Natural killer cell (primary cell): Measurements from ENCODE around the gene CHST3. TPM values are rescaled to one million over a fixed set of nuclear protein-coding genes. Genes with fewer than 3 reads are reported as not detected.

ENCODE experiments used
- ATAC-seq, 3 donors: fragments of 150-1000 bp in 2 of 3; fragments of 200-7000 bp in 1 of 3; cut with Tn5 transposase; 1 replicate in 1 of 3; 2 replicates in 2 of 3; pipeline ENCODE4 v1.10.0; 2021; ENCODE audit warnings: mild to moderate bottlenecking in 2 of 3, moderate library complexity in 2 of 3
- DNase-seq, 2 donors: peaks; one replicate each; pipeline versions ENCODE4 v3.0.0 to v3.0.0-alpha.2; 2013 to 2021; ENCODE audit warnings: mixed read lengths in 1 of 2
- H3K27ac ChIP-seq: one replicate; pipeline ENCODE4 v1.5.1; 2013; ENCODE audit warnings: mild to moderate bottlenecking, low read length
- H3K27me3 ChIP-seq: one replicate; pipeline ENCODE4 v1.6.1; 2013; ENCODE audit warnings: low read length; ENCODE audit not compliant: control insufficient read depth, insufficient read depth
- H3K36me3 ChIP-seq: one replicate; pipeline ENCODE4 v1.6.1; 2013; ENCODE audit warnings: low read length; ENCODE audit not compliant: control insufficient read depth, insufficient read depth
- H3K4me1 ChIP-seq: one replicate; pipeline ENCODE4 v1.6.1; 2013; ENCODE audit warnings: low read length; ENCODE audit not compliant: control insufficient read depth, insufficient read depth
- H3K4me3 ChIP-seq: one replicate; pipeline ENCODE4 v1.5.1; 2013; ENCODE audit warnings: low read length
- H3K9me3 ChIP-seq: one replicate; pipeline ENCODE4 v1.6.1; 2013; ENCODE audit warnings: low read length; ENCODE audit not compliant: control insufficient read depth, insufficient read depth
- H3K27ac Mint-ChIP-seq, 2 donors: one replicate each; pipeline ENCODE4 v1.8.0; 2022; ENCODE audit warnings: mild to moderate bottlenecking in 2 of 2, mixed read lengths in 2 of 2, moderate library complexity in 1 of 2
- H3K27me3 Mint-ChIP-seq, 2 donors: one replicate each; pipeline ENCODE4 v1.8.0; 2022; ENCODE audit warnings: low read depth in 2 of 2, mixed read lengths in 2 of 2
- H3K36me3 Mint-ChIP-seq: one replicate; pipeline ENCODE4 v1.8.0; 2022; ENCODE audit warnings: mixed read lengths
- H3K4me1 Mint-ChIP-seq, 2 donors: one replicate each; pipeline ENCODE4 v1.8.0; 2022; ENCODE audit warnings: mixed read lengths in 2 of 2
- H3K4me3 Mint-ChIP-seq: one replicate; pipeline ENCODE4 v1.8.0; 2022; ENCODE audit warnings: mild to moderate bottlenecking, moderate library complexity, mixed read lengths
- H3K9me3 Mint-ChIP-seq, 2 donors: one replicate each; pipeline ENCODE4 v1.8.0; 2022; ENCODE audit warnings: mixed read lengths in 2 of 2
- CTCF ChIP-seq: fragments of 200-600 bp; IDR thresholded peaks from one replicate; pipeline ENCODE4 v1.8.0; 2022; ENCODE audit warnings: antibody characterized with exemption
- WGBS: methylation state at CpG from one replicate; pipeline ENCODE4 v1.1.7; 2013; ENCODE audit warnings: missing lambda C conversion rate; ENCODE audit not compliant: insufficient coverage; 5-methylcytosine and 5-hydroxymethylcytosine counted together
- intact Hi-C: fragments of 100-400 bp; cut with micrococcal nuclease; formaldehyde crosslinking; loops from one replicate; pipeline ENCODE4 v1.14.2; 2022
- total RNA-seq, 4 donors: library from RNA; stranded (reverse); fragments of 120-200 nt in 1 of 4; gene quantifications; one replicate each; pipeline versions ENCODE4 v1.2.3 to v1.2.4, GENCODE V29; 2013 to 2022

The CHST3 gene
- total RNA-seq, 3 donors from 2014 or later (not counting 1 experiment from before 2014, with no cell fraction given) = not detected

- TF ChIP-seq CTCF = no peak
- 98% methylated on average over 5 of the region's 5 CpGs for WGBS
- no peaks in the 10 kb centered on the region for H3K36me3 ChIP-seq
- no peaks in the 10 kb centered on the region for H3K36me3 Mint-ChIP-seq
- H3K27ac Mint-ChIP-seq = no peak overlapping the region
- no peaks in the 10 kb centered on the region for H3K9me3 Mint-ChIP-seq
- H3K4me1 ChIP-seq = no peaks in the 10 kb centered on the region
- H3K27me3 ChIP-seq = no peaks in the 10 kb centered on the region
- DNase-seq (no peak), ATAC-seq (no peak)
- no peak overlapping the region for H3K4me3 ChIP-seq
- no peak overlapping the region for H3K4me3 Mint-ChIP-seq
- no peaks in the 10 kb centered on the region for H3K27me3 Mint-ChIP-seq
- no peaks in the 10 kb centered on the region for H3K9me3 ChIP-seq
- H3K4me1 Mint-ChIP-seq = no peaks in the 10 kb centered on the region
- intact Hi-C loops = no loop called here
- no peak overlapping the region for H3K27ac ChIP-seq
Measured at GRCh38 chr10:71979692-71980062, 15.5 kb downstream of the CHST3 start.

DNA sequence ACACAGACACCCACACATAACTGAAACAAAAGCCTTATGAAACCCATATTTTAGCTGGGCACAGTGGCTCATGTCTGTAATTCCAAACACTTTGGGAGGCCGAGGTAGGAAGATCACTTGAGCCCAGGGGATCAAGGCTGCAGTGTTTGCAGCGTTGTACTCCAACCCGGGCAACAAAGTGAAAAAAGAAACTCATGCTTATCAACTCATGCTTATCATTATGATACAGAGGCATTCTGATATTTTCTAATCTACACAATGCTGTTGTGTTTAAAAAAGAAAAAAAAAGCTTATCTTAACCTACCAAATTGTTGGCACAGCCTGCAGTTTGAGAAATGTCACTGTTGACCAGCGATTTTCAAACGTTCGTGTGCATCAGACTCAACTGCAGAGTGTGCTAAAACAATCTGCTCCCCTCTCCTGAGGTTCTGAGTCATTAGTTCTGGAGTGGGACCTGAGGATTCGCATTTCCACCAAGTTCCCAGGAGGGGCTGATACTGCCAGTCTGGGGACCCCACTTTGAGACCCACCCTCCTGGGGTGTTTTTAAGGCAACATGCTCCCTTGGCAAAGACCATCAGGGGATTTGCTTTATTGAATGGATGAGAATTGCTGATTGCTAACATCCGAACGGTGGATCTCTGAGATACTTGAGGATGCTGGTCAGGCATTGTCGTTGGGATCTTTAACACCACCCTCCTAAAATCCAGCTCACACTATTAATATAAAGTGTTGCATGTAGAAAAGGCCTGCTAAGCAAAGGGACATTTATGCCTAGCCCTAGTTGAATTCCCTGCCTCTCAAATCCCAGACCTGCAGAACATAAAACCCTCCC, 16.2 kb downstream of the CHST3 start:
- peaks cover 4% of the 10 kb centered on the region for H3K4me1 ChIP-seq
- Mint-ChIP-seq H3K36me3 (no peaks in the 10 kb centered on the region), H3K9me3 (no peaks in the 10 kb centered on the region), H3K4me3 (no peak overlapping the region), H3K27ac (no peak overlapping the region), H3K27me3 (no peaks in the 10 kb centered on the region), H3K4me1 (peaks cover 0 to under 1% of the 10 kb centered on the region in 2 donors)
- DNase-seq (no peak), ATAC-seq (no peak)
- H3K27ac ChIP-seq = no peak overlapping the region
- H3K9me3 ChIP-seq = no peaks in the 10 kb centered on the region
- no peaks in the 10 kb centered on the region for H3K36me3 ChIP-seq
- H3K4me3 ChIP-seq = no peak overlapping the region
- 56% methylated on average over 5 of the region's 10 CpGs for WGBS
- TF ChIP-seq CTCF = no peak
- no peaks in the 10 kb centered on the region for H3K27me3 ChIP-seq
- intact Hi-C loops = no loop called here

DNA sequence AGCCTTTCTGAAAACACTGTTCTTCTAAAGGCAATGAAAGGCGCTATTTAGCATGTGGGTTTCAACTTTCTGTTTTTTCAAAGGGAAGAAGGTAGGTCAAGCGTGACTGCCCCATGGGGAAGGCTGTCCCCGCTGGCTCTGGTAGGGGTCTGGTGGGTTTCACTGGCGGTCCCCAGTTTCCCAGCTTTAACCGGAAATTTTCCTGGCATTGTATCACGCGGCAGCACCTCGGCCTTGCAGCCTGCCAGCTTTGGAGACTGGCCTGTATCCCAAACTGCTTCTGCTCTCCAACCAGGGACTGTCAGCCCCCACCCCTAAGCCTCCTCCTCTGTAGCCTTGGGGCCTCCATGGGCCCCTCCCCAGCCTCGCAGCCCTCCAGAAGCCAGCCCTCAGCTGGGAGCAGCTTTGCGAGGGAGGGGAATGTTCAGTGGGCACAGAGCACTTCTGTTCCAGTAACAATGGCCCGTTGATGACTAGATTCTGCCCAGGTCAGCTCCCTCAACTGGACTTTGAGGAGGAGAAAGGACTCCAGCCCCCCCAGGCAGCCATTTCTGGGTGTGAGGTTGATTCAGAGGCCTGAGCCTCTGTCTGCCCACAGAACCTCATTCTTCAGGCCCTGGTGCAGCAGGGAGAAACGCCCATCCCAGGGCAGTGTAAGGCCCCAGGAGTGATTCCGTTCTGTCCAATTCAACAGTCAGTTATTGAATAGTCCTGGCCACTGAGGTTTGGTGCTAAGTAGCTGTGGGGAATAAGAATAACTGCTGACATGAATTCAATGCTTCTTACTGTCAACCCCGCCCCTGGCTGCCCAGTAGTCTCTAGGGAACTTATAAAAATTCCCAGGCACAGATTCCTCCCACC, 17.1 kb downstream of the CHST3 start:
- Mint-ChIP-seq H3K27ac (no peak overlapping the region), H3K36me3 (no peaks in the 10 kb centered on the region), H3K27me3 (no peaks in the 10 kb centered on the region), H3K9me3 (no peaks in the 10 kb centered on the region), H3K4me1 (peaks cover 0 to 5% of the 10 kb centered on the region in 2 donors), H3K4me3 (no peak overlapping the region)
- DNase-seq = no peak
- Histone ChIP-seq H3K9me3 (no peaks in the 10 kb centered on the region), H3K4me3 (no peak overlapping the region), H3K27me3 (no peaks in the 10 kb centered on the region), H3K27ac (no peak overlapping the region), H3K4me1 (peaks cover 4% of the 10 kb centered on the region), H3K36me3 (no peaks in the 10 kb centered on the region)
- no peak for ATAC-seq
- intact Hi-C loops = no loop called here
- no peak for TF ChIP-seq CTCF
- 87% methylated on average over 14 of the region's 14 CpGs for WGBS
